Measurements from ENCODE around the gene ZNF783. TPM values are rescaled to one million over a fixed set of nuclear protein-coding genes. Genes with fewer than 3 reads are reported as not detected.
A peak's percentile ranks its signal among the peaks of the same experiment; 100 is the strongest.
"Not testable (repeated sequence)": the region's sequence is repeated elsewhere in the genome, so short reads cannot be mapped to it uniquely, and the experiment has no call there.

Gene ZNF783
- total and polyA plus RNA-seq, 9 of the 15 experiments (the other 6 are each of a cell fraction or from before 2014, with no cell fraction given), result 0.66 to 11.2 (median 5.4) TPM

GRCh38 chr7:149250151-149250550, 11.8 kb upstream of the ZNF783 start:
- intact Hi-C loops (cut with micrococcal nuclease); ATAC-seq; H3K4me3 ChIP-seq; H3K9me3 ChIP-seq (replicated peaks; ENCODE audit: control insufficient read depth, insufficient read depth, low read depth, low read length); H3K4me1 ChIP-seq (replicated peaks in 1 of 2; ENCODE audit: control insufficient read depth in 2 of 2, insufficient read depth in 2 of 2, low read length in 2 of 2); DNase-seq (ENCODE audit: extremely low read depth in 1 of 4, low spot score in 3 of 4); H3K9me1 ChIP-seq (ENCODE audit: control insufficient read depth, insufficient read depth, low read length); BruUV-seq (replicated peaks); H3K4me2 ChIP-seq (ENCODE audit: insufficient read depth, low read length); in situ Hi-C loops (cut with MboI); H2AFZ ChIP-seq (ENCODE audit: low read depth, low read length); FAIRE-seq; H3K79me2 ChIP-seq (ENCODE audit: control insufficient read depth, insufficient read depth, low read length); H3K27ac ChIP-seq (ENCODE audit: extremely low read depth, low read depth, low read length); H3K9ac ChIP-seq (ENCODE audit: insufficient read depth in 1 of 2, low read depth in 2 of 2, low read length in 2 of 2); H3K27me3 ChIP-seq (ENCODE audit: control insufficient read depth in 2 of 2, insufficient read depth in 2 of 2, low read length in 2 of 2); H4K20me1 ChIP-seq (replicated peaks; ENCODE audit: control insufficient read depth, insufficient read depth, low read length); POLR2A ChIA-PET; CTCF ChIA-PET (ENCODE audit: low intra/inter-chr PET ratio): not testable (repeated sequence)
- peaks cover 45% of the 10 kb centered on the region for H3K36me3 ChIP-seq (ENCODE audit: control insufficient read depth, insufficient read depth, low read length)
- 83% methylated on average over 18 of the region's 18 CpGs for WGBS (ENCODE audit: insufficient coverage, low coverage, missing lambda C conversion rate)

GRCh38 chr7:149251518-149251917, 10.5 kb upstream of the ZNF783 start:
- H3K79me2 ChIP-seq (ENCODE audit: control insufficient read depth, insufficient read depth, low read length); H3K27ac ChIP-seq (ENCODE audit: extremely low read depth, low read depth, low read length); in situ Hi-C loops (cut with MboI); ATAC-seq; H3K9me1 ChIP-seq (ENCODE audit: control insufficient read depth, insufficient read depth, low read length); H2AFZ ChIP-seq (ENCODE audit: low read depth, low read length); H3K4me1 ChIP-seq (replicated peaks in 1 of 2; ENCODE audit: control insufficient read depth in 2 of 2, insufficient read depth in 2 of 2, low read length in 2 of 2); BruUV-seq (replicated peaks); H3K4me2 ChIP-seq (ENCODE audit: insufficient read depth, low read length); FAIRE-seq; H3K9ac ChIP-seq (ENCODE audit: insufficient read depth in 1 of 2, low read depth in 2 of 2, low read length in 2 of 2); H3K4me3 ChIP-seq; CTCF ChIA-PET (ENCODE audit: low intra/inter-chr PET ratio); H3K9me3 ChIP-seq (replicated peaks; ENCODE audit: control insufficient read depth, insufficient read depth, low read depth, low read length); DNase-seq (ENCODE audit: extremely low read depth in 1 of 4, low spot score in 3 of 4); H4K20me1 ChIP-seq (replicated peaks; ENCODE audit: control insufficient read depth, insufficient read depth, low read length); H3K27me3 ChIP-seq (ENCODE audit: control insufficient read depth in 2 of 2, insufficient read depth in 2 of 2, low read length in 2 of 2); intact Hi-C loops (cut with micrococcal nuclease): not testable (repeated sequence)
- peak; percentile 65 for TF ChIP-seq ZNF121 (CRISPR knock-in tag; conservative IDR thresholded peaks at IDR 0.05)
- 95% methylated on average over 10 of the region's 10 CpGs for WGBS (ENCODE audit: insufficient coverage, low coverage, missing lambda C conversion rate)
- POLR2A ChIA-PET, result interaction anchor here (0.6 kb wide), 1 partner anchor 208 kb away, joined by 4 read pairs; no protein-coding TSS in a partner anchor
- peaks cover 50% of the 10 kb centered on the region for H3K36me3 ChIP-seq (ENCODE audit: control insufficient read depth, insufficient read depth, low read length)
